ENCODE measurements around the gene PAQR5. TPM values are rescaled to one million over a fixed set of nuclear protein-coding genes. Genes with fewer than 3 reads are reported as not detected.
"Not testable (repeated sequence)": the region's sequence is repeated elsewhere in the genome, so short reads cannot be mapped to it uniquely, and the experiment has no call there.

Gene PAQR5
- total RNA-seq, 1 donor, result under 0.01 TPM

DNA sequence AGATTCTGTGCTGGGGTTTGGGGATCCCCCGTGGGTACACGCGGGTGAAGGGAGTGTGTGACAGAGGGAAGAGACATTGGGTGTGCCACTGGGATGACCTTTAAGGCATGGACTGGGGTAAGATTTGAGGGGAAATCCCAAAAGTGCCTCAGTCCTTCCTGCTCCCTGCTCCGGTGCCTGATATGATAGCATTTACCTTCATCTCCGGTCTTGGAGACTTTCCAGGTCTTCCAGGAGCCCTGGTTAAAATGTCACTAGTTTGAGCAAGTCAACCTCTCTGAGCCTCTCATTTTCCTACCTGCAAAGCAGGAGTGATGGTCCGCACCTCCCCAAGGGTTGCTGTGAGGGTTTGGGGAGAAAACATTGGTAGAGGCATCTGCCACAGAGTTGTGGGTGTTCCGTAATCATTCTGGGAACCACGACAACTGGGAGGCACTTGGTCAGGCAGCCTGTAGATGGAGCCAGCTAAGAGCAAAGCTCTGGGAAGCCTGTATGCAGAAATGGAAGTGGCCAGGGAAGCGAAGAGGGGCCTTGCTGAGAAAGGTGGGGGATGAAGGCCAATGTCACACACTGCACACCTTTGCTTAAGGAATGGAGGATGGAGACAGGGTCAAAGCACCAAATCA, 81.5 kb downstream of the PAQR5 start:
- Histone ChIP-seq H3K4me3 (ENCODE audit: low read length) (no peak overlapping the region), H3K27me3 (ENCODE audit: insufficient read depth, low read length) (no peaks in the 10 kb centered on the region), H3K9me3 (ENCODE audit: low read depth, low read length) (no peaks in the 10 kb centered on the region), H3K4me1 (ENCODE audit: insufficient read depth, low read length) (no peaks in the 10 kb centered on the region)

- no peaks in the 10 kb centered on the region for H3K4me1 ChIP-seq (ENCODE audit: insufficient read depth, low read length)
- no peak overlapping the region for H3K4me3 ChIP-seq (ENCODE audit: low read length)
- no peaks in the 10 kb centered on the region for H3K9me3 ChIP-seq (ENCODE audit: low read depth, low read length)
- H3K27me3 ChIP-seq (ENCODE audit: insufficient read depth, low read length), result no peaks in the 10 kb centered on the region
Observed at GRCh38 chr15:69380726-69381105, 82.0 kb downstream of the PAQR5 start.

DNA sequence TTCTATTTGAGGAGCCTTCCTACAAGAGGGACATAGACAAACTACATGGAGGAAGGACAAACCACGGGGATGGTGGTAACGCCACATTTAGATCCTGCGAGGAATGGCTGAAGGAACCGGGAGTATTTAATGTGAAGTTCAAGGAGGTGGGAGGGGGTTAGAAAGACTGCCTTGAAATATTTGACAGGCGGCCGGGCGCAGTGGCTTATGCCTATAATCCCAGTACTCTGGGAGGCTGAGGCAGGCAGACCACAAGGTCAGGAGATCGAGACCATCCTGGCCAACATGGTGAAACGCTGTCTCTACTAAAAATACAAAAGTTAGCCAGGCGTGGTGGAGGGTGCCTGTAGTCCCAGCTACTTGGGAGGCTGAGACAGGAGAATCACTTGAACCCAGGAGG, 83.5 kb downstream of the PAQR5 start:
- H3K27me3 ChIP-seq (ENCODE audit: insufficient read depth, low read length); H3K4me1 ChIP-seq (ENCODE audit: insufficient read depth, low read length): not testable (repeated sequence)

GRCh38 chr15:69384066-69384465, 85.4 kb downstream of the PAQR5 start:
- not testable (repeated sequence) for H3K4me1 ChIP-seq (ENCODE audit: insufficient read depth, low read length); H3K4me3 ChIP-seq (ENCODE audit: low read length)

More for the DNA sequence above, 83.5 kb downstream of the PAQR5 start:
- not testable (repeated sequence) for H3K4me3 ChIP-seq (ENCODE audit: low read length); H3K9me3 ChIP-seq (ENCODE audit: low read depth, low read length)

GRCh38 chr15:69384626-69385598, 86.2 kb downstream of the PAQR5 start:
- no peak overlapping the region for H3K4me3 ChIP-seq (ENCODE audit: low read length)
- no peaks in the 10 kb centered on the region for H3K9me3 ChIP-seq (ENCODE audit: low read depth, low read length)
- no peaks in the 10 kb centered on the region for H3K4me1 ChIP-seq (ENCODE audit: insufficient read depth, low read length)
- no peaks in the 10 kb centered on the region for H3K27me3 ChIP-seq (ENCODE audit: insufficient read depth, low read length)

More at GRCh38 chr15:69384066-69384465, 85.4 kb downstream of the PAQR5 start:
- H3K27me3 ChIP-seq (ENCODE audit: insufficient read depth, low read length); H3K9me3 ChIP-seq (ENCODE audit: low read depth, low read length): not testable (repeated sequence)

DNA sequence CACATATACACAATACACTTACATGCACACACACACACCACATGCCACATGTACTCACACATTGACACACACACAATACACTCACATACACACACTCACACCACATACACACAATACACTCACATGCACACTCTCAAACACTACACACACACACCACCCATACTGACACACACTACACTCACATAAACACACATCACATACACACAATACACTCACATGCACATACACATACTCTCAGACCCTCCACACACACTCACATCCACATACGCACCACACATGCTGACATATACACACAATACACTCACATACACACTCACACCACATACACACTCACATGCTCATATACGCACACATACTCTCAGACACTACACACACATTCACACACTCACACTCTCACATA, 87.1 kb downstream of the PAQR5 start:
- Histone ChIP-seq H3K4me3 (ENCODE audit: low read length) (no peak overlapping the region), H3K9me3 (ENCODE audit: low read depth, low read length) (no peaks in the 10 kb centered on the region), H3K27me3 (ENCODE audit: insufficient read depth, low read length) (no peaks in the 10 kb centered on the region), H3K4me1 (ENCODE audit: insufficient read depth, low read length) (no peaks in the 10 kb centered on the region)

DNA sequence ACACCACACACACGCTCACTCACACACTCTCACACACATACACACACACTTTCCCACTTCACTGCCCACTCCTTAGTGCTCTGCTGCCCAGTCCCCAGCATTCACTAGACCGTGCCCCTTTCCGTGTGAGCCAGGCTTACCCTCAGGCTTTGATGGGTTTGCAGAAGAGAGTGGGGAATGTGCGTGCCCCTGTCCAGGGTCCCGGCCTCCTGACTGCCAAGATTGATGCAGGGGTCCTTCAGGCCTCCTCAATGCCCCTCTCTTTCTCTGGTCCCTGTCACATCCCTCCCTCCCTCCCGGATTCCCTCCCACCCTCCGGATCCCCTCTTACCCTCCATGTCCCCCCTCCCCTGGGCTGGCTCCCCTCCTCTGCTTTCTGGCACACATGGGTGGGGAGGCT, 87.6 kb downstream of the PAQR5 start:
- Histone ChIP-seq H3K4me1 (ENCODE audit: insufficient read depth, low read length) (no peaks in the 10 kb centered on the region), H3K9me3 (ENCODE audit: low read depth, low read length) (no peaks in the 10 kb centered on the region), H3K27me3 (ENCODE audit: insufficient read depth, low read length) (no peaks in the 10 kb centered on the region), H3K4me3 (ENCODE audit: low read length) (no peak overlapping the region)

GRCh38 chr15:69388260-69388705, 89.6 kb downstream of the PAQR5 start:
- Histone ChIP-seq H3K9me3 (ENCODE audit: low read depth, low read length) (no peaks in the 10 kb centered on the region), H3K4me3 (ENCODE audit: low read length) (no peak overlapping the region), H3K4me1 (ENCODE audit: insufficient read depth, low read length) (no peaks in the 10 kb centered on the region), H3K27me3 (ENCODE audit: insufficient read depth, low read length) (no peaks in the 10 kb centered on the region)

DNA sequence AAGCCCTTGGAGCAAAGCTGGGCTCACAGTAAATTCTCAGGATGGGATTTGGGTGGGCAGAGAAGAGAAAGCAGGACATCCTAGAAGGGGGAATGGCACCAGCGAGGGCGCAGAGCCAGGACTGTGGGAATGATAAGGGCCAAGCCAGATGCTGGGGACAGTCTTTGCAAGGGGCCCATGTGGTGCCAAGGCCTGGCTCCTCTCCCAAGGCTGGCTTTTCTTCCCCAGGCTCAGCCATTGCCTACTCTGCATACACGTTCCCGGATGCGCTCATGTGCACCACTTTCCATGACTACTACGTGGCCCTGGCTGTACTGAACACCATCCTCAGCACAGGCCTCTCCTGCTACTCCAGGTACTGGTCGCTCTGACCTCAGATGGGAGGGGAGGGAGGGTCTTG, 90.7 kb downstream of the PAQR5 start:
- Histone ChIP-seq H3K27me3 (ENCODE audit: insufficient read depth, low read length) (no peaks in the 10 kb centered on the region), H3K4me1 (ENCODE audit: insufficient read depth, low read length) (peaks cover 3% of the 10 kb centered on the region), H3K4me3 (ENCODE audit: low read length) (no peak overlapping the region), H3K9me3 (ENCODE audit: low read depth, low read length) (no peaks in the 10 kb centered on the region)

DNA sequence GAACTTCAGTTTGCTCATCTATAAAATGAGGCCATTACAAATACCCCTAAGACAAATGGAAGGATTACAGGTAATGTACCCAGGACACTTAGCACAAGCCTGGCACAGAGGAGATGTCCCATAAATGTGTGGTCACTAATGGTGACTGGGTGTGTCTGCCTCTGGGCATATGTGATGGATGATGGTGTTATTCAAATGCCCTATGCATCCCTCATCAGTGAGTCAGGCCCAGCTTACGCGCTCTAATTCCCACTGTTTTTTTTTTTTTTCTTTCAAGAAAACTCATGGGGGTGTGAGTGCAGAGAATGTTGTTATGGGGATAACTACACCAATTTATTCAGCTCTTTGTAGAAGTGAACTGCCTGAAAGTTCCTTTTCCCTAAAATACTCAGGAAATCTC, 91.9 kb downstream of the PAQR5 start:
- Histone ChIP-seq H3K4me1 (ENCODE audit: insufficient read depth, low read length) (peaks cover 7% of the 10 kb centered on the region), H3K27me3 (ENCODE audit: insufficient read depth, low read length) (no peaks in the 10 kb centered on the region), H3K9me3 (ENCODE audit: low read depth, low read length) (no peaks in the 10 kb centered on the region), H3K4me3 (ENCODE audit: low read length) (no peak overlapping the region)

DNA sequence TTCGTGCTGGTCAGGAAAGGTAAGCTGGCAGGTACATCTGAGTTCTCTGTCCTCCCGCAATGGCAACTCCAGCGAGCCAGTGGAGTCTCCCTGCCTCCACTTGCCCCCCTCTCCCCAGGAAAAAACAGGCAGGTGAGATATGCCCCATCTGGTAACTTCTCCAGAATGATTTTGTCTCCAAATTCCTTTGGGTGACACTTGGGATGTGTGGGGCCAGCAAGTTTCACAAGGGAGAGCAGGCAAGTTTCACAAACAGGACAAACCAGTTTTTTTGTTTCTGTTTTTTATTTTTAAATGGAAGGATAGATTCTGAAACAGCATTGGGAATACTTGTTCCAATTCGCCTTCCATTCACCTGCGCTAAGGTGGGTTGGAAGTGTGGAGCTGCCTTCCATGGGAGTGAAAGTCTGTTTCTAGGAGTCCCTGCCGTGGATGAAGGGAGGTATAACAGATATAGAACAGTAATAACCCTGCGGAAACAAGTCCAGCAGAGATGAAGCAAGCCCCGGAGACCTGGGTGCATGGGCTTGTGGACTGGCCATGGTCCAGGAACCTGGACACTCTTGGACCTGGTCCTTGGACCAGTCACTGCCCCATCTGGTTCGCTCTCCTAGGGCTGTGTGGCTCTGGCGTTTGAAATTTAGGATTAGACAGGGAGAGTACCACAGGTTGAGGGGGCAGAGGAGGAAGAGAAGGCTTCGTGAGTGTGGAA, 92.5 kb downstream of the PAQR5 start:
- Histone ChIP-seq H3K9me3 (ENCODE audit: low read depth, low read length) (no peaks in the 10 kb centered on the region), H3K4me3 (ENCODE audit: low read length) (no peak overlapping the region), H3K4me1 (ENCODE audit: insufficient read depth, low read length) (peaks cover 7% of the 10 kb centered on the region), H3K27me3 (ENCODE audit: insufficient read depth, low read length) (no peaks in the 10 kb centered on the region)

DNA sequence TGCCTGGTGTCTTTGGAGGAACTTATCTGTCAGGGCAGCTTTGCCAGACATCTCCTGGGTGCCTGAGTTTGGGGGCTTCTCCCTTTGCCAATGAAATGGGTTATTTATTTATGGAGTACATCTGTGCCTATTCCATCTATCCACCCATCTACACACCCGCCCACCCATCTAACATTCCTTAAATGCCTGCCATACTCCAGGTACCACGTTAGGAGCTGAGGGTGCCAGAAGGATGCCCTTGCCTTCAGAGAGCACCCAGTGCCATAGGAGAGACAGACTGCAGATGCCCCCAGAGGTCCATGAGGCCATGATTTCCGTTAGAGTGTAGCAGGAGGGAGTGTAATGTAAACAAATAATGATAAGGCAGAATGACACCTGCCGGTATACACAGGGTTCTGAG, 93.6 kb downstream of the PAQR5 start:
- Histone ChIP-seq H3K27me3 (ENCODE audit: insufficient read depth, low read length) (no peaks in the 10 kb centered on the region), H3K4me3 (ENCODE audit: low read length) (no peak overlapping the region), H3K4me1 (ENCODE audit: insufficient read depth, low read length) (peaks cover 7% of the 10 kb centered on the region), H3K9me3 (ENCODE audit: low read depth, low read length) (no peaks in the 10 kb centered on the region)

DNA sequence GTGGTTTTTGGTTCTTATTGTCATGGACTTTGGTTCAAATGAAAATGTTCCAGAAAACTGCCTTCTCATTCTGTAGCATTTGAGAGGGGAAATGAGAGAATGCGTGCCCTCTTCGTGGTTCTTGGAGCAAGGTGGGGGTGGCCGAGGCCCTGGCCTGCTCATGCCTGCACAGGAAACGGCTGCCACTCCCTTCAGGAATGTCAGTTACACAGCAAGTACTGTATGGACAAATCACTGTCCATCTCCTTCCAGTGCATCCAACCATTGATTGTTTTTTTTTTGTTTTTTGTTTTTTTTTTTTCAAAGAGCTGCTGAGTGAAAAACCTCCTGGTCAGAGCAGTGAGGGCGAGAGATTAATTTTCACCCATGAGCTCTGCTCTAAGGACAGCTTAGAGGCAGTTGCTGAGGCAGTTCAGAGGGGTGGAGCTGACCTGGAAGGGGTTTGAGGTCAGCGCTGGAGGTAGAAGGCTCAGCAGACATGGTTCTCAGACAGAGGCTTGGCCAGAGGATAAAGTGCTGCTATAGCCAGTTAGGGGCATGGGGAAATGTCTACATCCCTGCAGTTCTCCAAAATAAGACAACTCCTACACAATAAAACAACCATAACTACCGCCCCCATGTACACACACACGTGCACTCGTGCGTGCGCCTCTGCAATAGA, 95.2 kb downstream of the PAQR5 start:
- no peaks in the 10 kb centered on the region for H3K27me3 ChIP-seq (ENCODE audit: insufficient read depth, low read length)
- H3K4me1 ChIP-seq (ENCODE audit: insufficient read depth, low read length), result peaks cover 7% of the 10 kb centered on the region
- no peak overlapping the region for H3K4me3 ChIP-seq (ENCODE audit: low read length)
- no peaks in the 10 kb centered on the region for H3K9me3 ChIP-seq (ENCODE audit: low read depth, low read length)

DNA sequence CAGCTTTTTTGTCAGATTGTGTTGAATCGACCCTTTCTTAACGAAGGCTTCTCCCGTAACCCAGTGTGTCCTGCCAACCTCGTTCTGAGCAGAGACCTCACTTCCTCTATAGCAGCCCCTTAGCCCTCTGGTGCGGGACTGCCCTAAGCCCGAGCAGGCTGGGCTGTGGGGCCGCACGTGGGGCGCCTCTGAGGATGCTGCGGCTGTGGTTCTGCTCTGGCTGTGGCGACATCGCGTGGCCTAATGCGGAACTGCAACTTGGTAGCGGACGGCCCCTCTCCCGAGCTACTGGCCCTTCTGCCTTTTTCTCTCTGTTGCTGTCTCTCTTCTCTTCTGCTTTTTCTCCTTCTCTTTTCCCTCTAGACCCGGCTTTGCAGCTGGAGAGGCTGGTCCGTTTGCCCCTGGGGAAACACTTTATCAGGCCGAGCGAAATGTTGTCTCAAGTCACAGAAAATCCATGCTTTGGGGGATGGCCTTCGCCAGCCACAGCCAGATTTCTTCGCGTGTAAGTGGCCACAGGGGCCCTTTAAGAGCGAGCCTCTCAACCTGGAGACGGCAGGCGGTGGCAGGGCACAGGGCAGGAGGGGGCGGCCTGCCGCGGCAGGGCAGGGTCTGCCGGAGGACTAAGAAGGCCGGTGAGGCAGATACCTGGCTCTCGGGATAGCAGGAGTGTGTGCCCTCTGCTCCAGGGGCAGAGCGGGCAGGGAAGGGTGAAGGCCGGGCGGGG, 96.0 kb downstream of the PAQR5 start:
- Histone ChIP-seq H3K27me3 (ENCODE audit: insufficient read depth, low read length) (no peaks in the 10 kb centered on the region), H3K9me3 (ENCODE audit: low read depth, low read length) (no peaks in the 10 kb centered on the region)

More for the DNA sequence above, 96.0 kb downstream of the PAQR5 start:
- Histone ChIP-seq H3K4me1 (ENCODE audit: insufficient read depth, low read length) (peaks cover 7% of the 10 kb centered on the region), H3K4me3 (ENCODE audit: low read length) (no peak overlapping the region)
